Caco-2 (cell line): ENCODE results near the gene SNX24. TPM values are rescaled to one million over a fixed set of nuclear protein-coding genes. Genes with fewer than 3 reads are reported as not detected.

Source experiments
- BruUV-seq: library from RNA; stranded (reverse); fragments of 400-500 nt; replicated peaks from 2 replicates; lab custom pipeline; 2021; lab: Mats Ljungman, UMichigan
- CTCF ChIA-PET: fragments of 300-600 bp; sonication (Branson Sonifier 250); formaldehyde crosslinking; loops from one replicate; lab custom pipeline; 2022; ENCODE audit warnings: antibody characterized with exemption; lab: Charles Lee
- POLR2A ChIA-PET: fragments of 300-600 bp; sonication (Branson Sonifier 250); formaldehyde crosslinking; loops from one replicate; lab custom pipeline; 2022; ENCODE audit warnings: antibody characterized with exemption; lab: Charles Lee
- DNase-seq, 2 experiments: peaks; one replicate each; pipeline versions ENCODE4 v3.0.0 to v3.0.0-alpha.2; 2020 to 2022
- H3K27me3 ChIP-seq: replicated peaks from 2 replicates; pipeline ENCODE4 v1.6.0; 2011; ENCODE audit warnings: low read length; ENCODE audit not compliant: control insufficient read depth, insufficient read depth
- H3K36me3 ChIP-seq: 2 replicates; pipeline ENCODE4 v1.5.1; 2011; ENCODE audit warnings: low read length; ENCODE audit not compliant: control insufficient read depth, insufficient read depth
- H3K4me1 ChIP-seq: fragments of 250-450 bp; sonication (Bioruptor Pico); 2 replicates; pipeline ENCODE4 v1.5.1; 2020; ENCODE audit warnings: mild to moderate bottlenecking
- H3K4me3 ChIP-seq: 2 replicates; pipeline ENCODE4 v1.5.1; 2011; ENCODE audit warnings: low read depth, mild to moderate bottlenecking, control low read depth, low read length
- H3K9me3 ChIP-seq: fragments of 250-450 bp; sonication (Bioruptor Pico); 2 replicates; pipeline ENCODE4 v1.5.1; 2020; ENCODE audit warnings: mild to moderate bottlenecking, moderate library complexity
- H3K27ac Mint-ChIP-seq: one replicate; pipeline ENCODE4 v1.8.0; 2022; ENCODE audit warnings: mixed read lengths; ENCODE audit not compliant: unreplicated experiment
- H3K27me3 Mint-ChIP-seq: one replicate; pipeline ENCODE4 v1.8.0; 2022; ENCODE audit warnings: mixed read lengths; ENCODE audit not compliant: insufficient read depth, unreplicated experiment
- H3K36me3 Mint-ChIP-seq: one replicate; pipeline ENCODE4 v1.8.0; 2022; ENCODE audit warnings: mild to moderate bottlenecking, mixed read lengths; ENCODE audit not compliant: insufficient read depth, unreplicated experiment
- H3K4me1 Mint-ChIP-seq: one replicate; pipeline ENCODE4 v1.8.0; 2022; ENCODE audit warnings: low read depth, mixed read lengths; ENCODE audit not compliant: unreplicated experiment
- H3K4me3 Mint-ChIP-seq: one replicate; pipeline ENCODE4 v1.8.0; 2022; ENCODE audit warnings: mild to moderate bottlenecking, moderate library complexity, mixed read lengths; ENCODE audit not compliant: unreplicated experiment
- H3K9me3 Mint-ChIP-seq: one replicate; pipeline ENCODE4 v1.8.0; 2022; ENCODE audit warnings: mixed read lengths; ENCODE audit not compliant: unreplicated experiment
- CTCF ChIP-seq, 2 experiments: fragments of 200-600 bp in 1 of 2; IDR thresholded peaks; 1 replicate in 1 of 2; 2 replicates in 1 of 2; pipeline versions ENCODE4 v1.5.1 to v1.8.0; 2011 to 2022; ENCODE audit warnings: antibody characterized with exemption in 1 of 2, control low read depth in 1 of 2, inconsistent platforms in 1 of 2, low read depth in 1 of 2, low read length in 1 of 2, mild to moderate bottlenecking in 1 of 2, moderate library complexity in 1 of 2; ENCODE audit not compliant: insufficient read depth in 1 of 2, severe bottlenecking in 1 of 2, unreplicated experiment in 1 of 2
- intact Hi-C: fragments of 100-400 bp; cut with micrococcal nuclease; formaldehyde crosslinking; loops from one replicate; pipeline ENCODE4 v1.10.0; 2022; ENCODE audit not compliant: unreplicated experiment
- total RNA-seq: library from RNA; stranded (reverse); gene quantifications from 2 replicates; pipeline ENCODE4 v1.2.3, GENCODE V29; 2022

SNX24 gene
- total RNA-seq, 1 experiment from 2014 or later, result 38.4 TPM

- no peaks in the 10 kb centered on the region for H3K27me3 ChIP-seq
- no peaks in the 10 kb centered on the region for H3K9me3 ChIP-seq
- peaks cover 34% of the 10 kb centered on the region for H3K4me1 ChIP-seq
- POLR2A ChIA-PET, result interaction anchor here (0.9 to 1.4 kb wide), 2 partner anchors 69 to 275 kb away, joined by 3 to 5 read pairs; partner anchors contain the start of gene SNX2
- peak overlapping the region; percentile 93 for H3K4me3 ChIP-seq
- TF ChIP-seq CTCF (IDR thresholded peaks at IDR 0.05; ENCODE audit: insufficient read depth in 1 of 2, low read depth in 1 of 2, low read length in 1 of 2, severe bottlenecking in 1 of 2, unreplicated experiment in 1 of 2), result no peak
- no peaks in the 10 kb centered on the region for H3K36me3 Mint-ChIP-seq
- H3K27me3 Mint-ChIP-seq, result no peaks in the 10 kb centered on the region
- no peaks in the 10 kb centered on the region for H3K36me3 ChIP-seq
- H3K4me1 Mint-ChIP-seq, result peaks cover 30% of the 10 kb centered on the region
- peak overlapping the region; percentile 78 for H3K4me3 Mint-ChIP-seq
- no peaks in the 10 kb centered on the region for H3K9me3 Mint-ChIP-seq
- intact Hi-C loops, result loop anchor here (2.0 kb wide), 3 partner anchors 18 to 70 kb away; partner anchors contain the start of gene SNX2
- BruUV-seq, result TSS peak; percentile 51
- DNase-seq, result no peak
- peak overlapping the region; percentile 87 for H3K27ac Mint-ChIP-seq
- CTCF ChIA-PET, result no interaction called here
Observed at GRCh38 chr5:122844910-122845228, 544 bp upstream of the SNX24 start.

DNA sequence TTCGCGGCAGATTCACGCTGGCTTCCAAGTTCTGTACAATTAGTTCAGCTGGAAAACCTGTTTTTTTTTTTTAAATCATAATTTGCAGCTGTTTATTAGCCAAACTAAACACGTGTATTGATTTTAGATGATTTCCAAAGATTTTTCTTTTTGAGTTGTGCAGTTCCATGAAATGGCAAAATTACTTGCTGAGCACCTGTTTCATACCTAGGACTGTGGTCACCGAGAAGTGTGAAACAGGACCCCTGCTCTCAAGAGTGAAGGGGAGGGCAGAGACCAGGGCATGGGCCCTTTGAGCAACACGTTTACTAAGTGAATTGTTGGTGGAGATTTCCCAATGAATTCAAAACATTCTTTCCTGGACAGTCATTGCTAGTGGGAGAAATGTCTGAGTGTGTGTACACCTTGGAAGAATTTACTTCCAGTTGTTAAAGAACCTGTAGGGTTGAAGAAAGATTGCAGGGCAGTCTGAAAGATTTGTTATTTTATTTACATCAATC is 688 bp downstream of the SNX24 start:
- peak in 1 of 2 experiments; percentile 59 for DNase-seq
- H3K36me3 Mint-ChIP-seq, result no peaks in the 10 kb centered on the region
- TSS peak; percentile 45 for BruUV-seq

GRCh38 chr5:122847687-122848081 is 2.3 kb downstream of the SNX24 start:
- Histone ChIP-seq H3K4me3 (no peak overlapping the region), H3K36me3 (no peaks in the 10 kb centered on the region), H3K4me1 (peaks cover 39% of the 10 kb centered on the region), H3K9me3 (no peaks in the 10 kb centered on the region), H3K27me3 (no peaks in the 10 kb centered on the region)
- no TSS peak for BruUV-seq
- no peak overlapping the region for H3K27ac Mint-ChIP-seq
- no peaks in the 10 kb centered on the region for H3K9me3 Mint-ChIP-seq
- DNase-seq, result no peak
- H3K4me3 Mint-ChIP-seq, result peak overlapping the region; percentile 78
- H3K36me3 Mint-ChIP-seq, result peaks cover 3% of the 10 kb centered on the region
- ChIA-PET POLR2A (no interaction called here), CTCF (interaction anchor here (1.5 kb wide), 1 partner anchor 143 kb away, joined by 7 read pairs; no protein-coding TSS in a partner anchor)
- intact Hi-C loops, result loop anchor here (2.0 kb wide), 1 partner anchor 331 kb away; no protein-coding TSS in a partner anchor
- no peaks in the 10 kb centered on the region for H3K27me3 Mint-ChIP-seq
- no peak for TF ChIP-seq CTCF (IDR thresholded peaks at IDR 0.05; ENCODE audit: insufficient read depth in 1 of 2, low read depth in 1 of 2, low read length in 1 of 2, severe bottlenecking in 1 of 2, unreplicated experiment in 1 of 2)
- H3K4me1 Mint-ChIP-seq, result peaks cover 33% of the 10 kb centered on the region

More for the DNA sequence above, 688 bp downstream of the SNX24 start:
- Histone ChIP-seq H3K27me3 (no peaks in the 10 kb centered on the region), H3K4me1 (peaks cover 39% of the 10 kb centered on the region), H3K9me3 (no peaks in the 10 kb centered on the region), H3K36me3 (no peaks in the 10 kb centered on the region), H3K4me3 (peak overlapping the region; percentile 93)
- intact Hi-C loops, result loop anchor here (1.0 to 2.0 kb wide), 2 partner anchors 10 to 329 kb away; no protein-coding TSS in a partner anchor
- H3K4me1 Mint-ChIP-seq, result peaks cover 41% of the 10 kb centered on the region
- peak overlapping the region; percentile 81 for H3K27ac Mint-ChIP-seq
- TF ChIP-seq CTCF (IDR thresholded peaks at IDR 0.05; ENCODE audit: insufficient read depth in 1 of 2, low read depth in 1 of 2, low read length in 1 of 2, severe bottlenecking in 1 of 2, unreplicated experiment in 1 of 2), result no peak
- CTCF ChIA-PET, result interaction anchor here (0.6 kb wide), 1 partner anchor 1632 kb away, joined by 5 read pairs; no protein-coding TSS in a partner anchor
- POLR2A ChIA-PET, result interaction anchor here (0.6 to 1.4 kb wide), 5 partner anchors 11 to 274 kb away, joined by 3 to 15 read pairs (median 3); partner anchors contain the start of gene SNX2
- no peaks in the 10 kb centered on the region for H3K9me3 Mint-ChIP-seq
- H3K27me3 Mint-ChIP-seq, result no peaks in the 10 kb centered on the region
- peak overlapping the region; percentile 78 for H3K4me3 Mint-ChIP-seq
